ENCODE results near the gene SHCBP1. TPM values are rescaled to one million over a fixed set of nuclear protein-coding genes. Genes with fewer than 3 reads are reported as not detected.

Gene SHCBP1
- total and polyA plus RNA-seq, 2 of the 13 experiments (the other 11 are each of a cell fraction or from before 2014, with no cell fraction given): 15.7 to 33.0 TPM

- 0 out of 2 replicates have a peak, but pooled peaks have one; percentile 8 for TF ChIP-seq ZNF317 (CRISPR knock-in tag; IDR thresholded peaks at IDR 0.05)
- no peak for TF ChIP-seq ZNF672 (CRISPR knock-in tag; IDR thresholded peaks at IDR 0.05)
- TF ChIP-seq MED1 (CRISPR knock-in tag; IDR thresholded peaks at IDR 0.05): peak; percentile 28
- 0 out of 2 replicates have a peak, but pooled peaks have one; percentile 32 for TF ChIP-seq ZMYM3 (CRISPR knock-in tag; IDR thresholded peaks at IDR 0.05)
- TF ChIP-seq POLR2AphosphoS2 (IDR thresholded peaks at IDR 0.05; ENCODE audit: low read depth, low read length): no peak
- no peak for TF ChIP-seq IKZF5 (CRISPR knock-in tag; IDR thresholded peaks at IDR 0.05)
- TF ChIP-seq KDM2A (CRISPR knock-in tag; IDR thresholded peaks at IDR 0.05; ENCODE audit: borderline replicate concordance, low read depth): no peak
- TF ChIP-seq ZNF367 (CRISPR knock-in tag; IDR thresholded peaks at IDR 0.05; ENCODE audit: borderline replicate concordance): no peak
These were observed 926 bp upstream of the SHCBP1 start (continued) for GRCh38 chr16:46621934-46622676.

GRCh38 chr16:46620266-46621005 lies 743 bp downstream of the SHCBP1 start:
- peak overlapping the region; percentile 87 to 96 (median 89) for H3K4me3 ChIP-seq (replicated peaks in 1 of 3; ENCODE audit: insufficient read depth in 1 of 3, low read depth in 2 of 3, low read length in 3 of 3)
- in situ Hi-C loops (cut with HindIII; ENCODE audit: extremely low pct_ligation_motif_present, low pct_unique_long_range_greater_than_20kb): no loop called here
- intact Hi-C loops (cut with micrococcal nuclease; ENCODE audit: unreplicated experiment): loop anchor here (1.0 kb wide), 1 partner anchor 66 kb away; no protein-coding TSS in a partner anchor
- H3K4me2 ChIP-seq (ENCODE audit: low read depth, low read length): peak overlapping the region; percentile 80
- peaks cover 18% of the 10 kb centered on the region for H3K79me2 ChIP-seq (ENCODE audit: insufficient read depth, low read length)
- ChIA-PET CTCF (ENCODE audit: low intra/inter-chr PET ratio, low total read pairs) (no interaction called here), POLR2A (interaction anchor here (1.3 kb wide), 1 partner anchor 13 kb away, joined by 4 read pairs; no protein-coding TSS in a partner anchor)
- WGBS (ENCODE audit: low lambda C conversion rate): 3% methylated on average over 11 of the region's 11 CpGs
- peaks cover 22% of the 10 kb centered on the region for H3K4me1 ChIP-seq (ENCODE audit: insufficient read depth, low read length)
- peak overlapping the region; percentile 75 for H3K9ac ChIP-seq (ENCODE audit: insufficient read depth, low read depth, low read length)
- ATAC-seq: no peak
- TSS peak; percentile 73 for BruUV-seq (replicated peaks)
- no peaks in the 10 kb centered on the region for H3K9me3 ChIP-seq (ENCODE audit: low read length)
- H3K36me3 ChIP-seq (replicated peaks in 1 of 2; ENCODE audit: control insufficient read depth in 1 of 2, insufficient read depth in 2 of 2, low read length in 2 of 2): peaks cover 9 to 22% of the 10 kb centered on the region in 2 experiments
- no peaks in the 10 kb centered on the region for H4K20me1 ChIP-seq (ENCODE audit: insufficient read depth, low read length)
- H2AFZ ChIP-seq (ENCODE audit: low read length): no peak overlapping the region
- TF ChIP-seq NFRKB (IDR thresholded peaks at IDR 0.05): no peak
- no peak for TF ChIP-seq SIX4 (CRISPR knock-in tag; IDR thresholded peaks at IDR 0.05)
- TF ChIP-seq GFI1 (CRISPR knock-in tag; IDR thresholded peaks at IDR 0.05; ENCODE audit: borderline replicate concordance): 0 out of 2 replicates have a peak, but pooled peaks have one; percentile 10
- TF ChIP-seq NCOA2 (CRISPR knock-in tag; IDR thresholded peaks at IDR 0.05): no peak
- TF ChIP-seq ZNF784 (CRISPR knock-in tag; IDR thresholded peaks at IDR 0.05; ENCODE audit: borderline replicate concordance): peak; percentile 23; the same call in 1 of the 2 replicates
- 0 out of 2 replicates have a peak, but pooled peaks have one; percentile 55 for TF ChIP-seq ATF5 (CRISPR knock-in tag; IDR thresholded peaks at IDR 0.05; ENCODE audit: low read depth)
- 0 out of 2 replicates have a peak, but pooled peaks have one; percentile 1 for TF ChIP-seq ZBTB34 (CRISPR knock-in tag; IDR thresholded peaks at IDR 0.05)
- no peaks in the 10 kb centered on the region; a peak in 1 of 5 replicates for H3K27me3 ChIP-seq (ENCODE audit: control insufficient read depth in 1 of 2, insufficient read depth in 2 of 2, low read length in 2 of 2)
- no peak for DNase-seq (ENCODE audit: low spot score)
- peak overlapping the region; percentile 58 for H3K27ac ChIP-seq (ENCODE audit: extremely low read length, insufficient read depth, low read length)
- FAIRE-seq: no peak

All from HepG2 (cell line).